ENCODE data around the gene FGFR2.

The FGFR2 gene

DNA sequence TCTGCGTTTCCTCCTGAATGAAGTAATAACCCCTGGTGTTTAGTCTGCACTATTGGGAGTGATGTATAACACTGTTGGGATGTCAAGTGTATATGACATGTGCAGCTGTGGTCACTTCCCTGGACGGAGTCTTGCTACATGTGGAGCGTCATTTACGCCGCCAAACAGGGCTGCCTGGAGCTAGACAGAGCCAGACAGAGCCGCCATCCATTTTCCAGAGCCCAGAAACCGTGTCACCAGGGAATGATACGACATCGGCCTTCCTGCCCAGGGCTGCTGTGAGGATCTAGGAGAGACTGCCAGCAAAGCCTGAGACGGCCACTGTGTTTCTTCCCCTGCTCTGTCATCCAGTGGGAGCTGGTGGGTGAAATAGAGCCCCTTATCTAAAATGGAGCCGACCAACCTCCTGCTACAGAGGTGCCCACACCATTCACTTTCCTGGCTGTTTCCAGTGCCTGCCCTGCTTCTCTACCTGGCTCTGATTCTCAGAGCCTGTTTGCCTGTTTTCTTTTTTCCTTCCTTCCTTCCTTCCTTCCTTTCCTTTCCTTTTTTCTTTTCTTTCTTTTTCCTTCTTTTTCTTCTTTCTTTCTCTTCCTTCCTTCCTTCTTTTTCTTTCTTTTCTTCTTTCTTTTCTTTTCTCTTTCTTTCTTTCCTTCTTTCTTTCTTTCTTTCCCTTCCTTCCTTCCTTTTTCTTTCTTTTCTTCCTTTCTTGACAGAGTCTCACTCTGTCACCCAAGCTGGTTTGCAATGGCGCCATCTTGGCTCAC is 13.3 kb upstream of the FGFR2 start:
- H3K4me3 ChIP-seq (ENCODE audit: low read depth, low read length) = no peak overlapping the region
- TF ChIP-seq, protein P1, sequence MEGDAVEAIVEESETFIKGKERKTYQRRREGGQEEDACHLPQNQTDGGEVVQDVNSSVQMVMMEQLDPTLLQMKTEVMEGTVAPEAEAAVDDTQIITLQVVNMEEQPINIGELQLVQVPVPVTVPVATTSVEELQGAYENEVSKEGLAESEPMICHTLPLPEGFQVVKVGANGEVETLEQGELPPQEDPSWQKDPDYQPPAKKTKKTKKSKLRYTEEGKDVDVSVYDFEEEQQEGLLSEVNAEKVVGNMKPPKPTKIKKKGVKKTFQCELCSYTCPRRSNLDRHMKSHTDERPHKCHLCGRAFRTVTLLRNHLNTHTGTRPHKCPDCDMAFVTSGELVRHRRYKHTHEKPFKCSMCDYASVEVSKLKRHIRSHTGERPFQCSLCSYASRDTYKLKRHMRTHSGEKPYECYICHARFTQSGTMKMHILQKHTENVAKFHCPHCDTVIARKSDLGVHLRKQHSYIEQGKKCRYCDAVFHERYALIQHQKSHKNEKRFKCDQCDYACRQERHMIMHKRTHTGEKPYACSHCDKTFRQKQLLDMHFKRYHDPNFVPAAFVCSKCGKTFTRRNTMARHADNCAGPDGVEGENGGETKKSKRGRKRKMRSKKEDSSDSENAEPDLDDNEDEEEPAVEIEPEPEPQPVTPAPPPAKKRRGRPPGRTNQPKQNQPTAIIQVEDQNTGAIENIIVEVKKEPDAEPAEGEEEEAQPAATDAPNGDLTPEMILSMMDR (IDR thresholded peaks at IDR 0.05; ENCODE audit: low read depth, low read length, missing control alignments) = no peak
- no peak for DNase-seq (ENCODE audit: low read depth)

DNA sequence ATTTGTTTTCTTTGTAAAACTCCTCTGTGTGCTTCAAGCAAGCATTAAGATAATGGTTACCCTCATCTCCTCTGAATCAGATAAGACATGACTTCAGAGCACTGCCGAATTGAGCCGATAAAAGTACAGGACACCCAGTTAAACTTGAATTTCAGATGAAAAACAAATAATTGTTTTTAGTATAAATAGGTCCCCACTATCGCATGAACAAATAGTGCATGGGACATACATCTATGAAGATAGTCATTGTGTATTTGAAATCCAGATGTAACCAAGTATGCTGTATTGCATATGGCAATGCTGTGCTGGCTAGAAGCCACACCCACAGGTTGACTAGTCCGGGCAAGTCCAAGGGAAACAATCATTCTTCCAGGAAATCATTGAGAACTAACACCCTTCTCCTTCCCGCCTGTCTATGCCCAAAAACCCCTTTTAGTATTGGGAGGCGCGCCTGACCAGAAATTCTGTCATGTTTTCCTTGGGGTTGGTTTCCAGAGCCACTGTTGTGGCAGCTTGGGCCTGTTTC is 12.6 kb upstream of the FGFR2 start:
- TF ChIP-seq, protein P1 (IDR thresholded peaks at IDR 0.05; ENCODE audit: low read depth, low read length, missing control alignments) = no peak
- H3K4me3 ChIP-seq (ENCODE audit: low read depth, low read length) = no peak overlapping the region
- DNase-seq (ENCODE audit: low read depth) = no peak

DNA sequence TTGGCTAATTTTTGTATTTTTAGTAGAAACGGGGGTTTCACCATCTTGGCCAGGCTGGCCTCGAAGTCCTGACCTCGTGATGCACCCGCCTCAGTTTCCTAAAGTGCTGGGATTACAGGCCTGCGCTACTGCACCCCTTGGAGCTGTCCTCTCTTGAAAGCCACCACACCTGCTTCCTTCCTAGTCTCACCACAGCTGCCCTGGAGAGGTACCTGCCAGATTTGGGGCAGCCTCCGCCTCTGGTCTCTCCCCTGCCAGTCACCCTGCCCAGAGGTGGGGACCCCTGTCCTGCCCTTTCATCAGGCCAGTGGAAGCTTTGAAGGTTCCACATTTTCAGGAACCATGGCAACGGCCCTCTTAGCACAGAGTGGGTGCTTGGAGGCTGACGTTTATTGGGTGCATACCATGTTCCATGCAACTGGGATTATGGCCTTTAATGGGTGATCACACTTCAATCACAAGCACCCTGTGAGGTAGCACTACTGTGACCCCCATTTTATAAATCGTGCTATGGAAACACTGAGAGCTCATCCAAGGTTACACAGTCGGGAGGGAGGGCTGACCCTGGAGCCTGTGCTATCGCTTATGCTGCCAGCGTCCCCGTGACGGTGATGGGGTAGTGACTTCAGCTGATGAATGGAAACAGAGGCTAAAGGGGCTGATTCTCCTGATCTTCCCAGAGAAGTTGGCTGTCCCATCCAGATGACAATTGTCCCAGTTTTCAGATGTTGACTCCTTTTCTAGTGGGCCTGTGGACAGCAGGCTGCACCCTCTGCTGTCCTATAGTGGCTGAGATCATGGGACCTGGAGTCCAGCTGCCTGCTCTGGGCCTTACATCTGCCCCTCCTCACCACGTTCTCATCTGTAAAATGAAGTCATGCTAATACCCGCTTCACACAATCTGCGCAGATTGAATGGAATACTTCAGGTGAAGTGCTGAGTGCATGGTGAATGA is 11.5 kb upstream of the FGFR2 start:
- TF ChIP-seq, protein P1 (IDR thresholded peaks at IDR 0.05; ENCODE audit: low read depth, low read length, missing control alignments) = no peak
- H3K4me3 ChIP-seq (ENCODE audit: low read depth, low read length) = no peak overlapping the region
- no peak for DNase-seq (ENCODE audit: low read depth)

DNA sequence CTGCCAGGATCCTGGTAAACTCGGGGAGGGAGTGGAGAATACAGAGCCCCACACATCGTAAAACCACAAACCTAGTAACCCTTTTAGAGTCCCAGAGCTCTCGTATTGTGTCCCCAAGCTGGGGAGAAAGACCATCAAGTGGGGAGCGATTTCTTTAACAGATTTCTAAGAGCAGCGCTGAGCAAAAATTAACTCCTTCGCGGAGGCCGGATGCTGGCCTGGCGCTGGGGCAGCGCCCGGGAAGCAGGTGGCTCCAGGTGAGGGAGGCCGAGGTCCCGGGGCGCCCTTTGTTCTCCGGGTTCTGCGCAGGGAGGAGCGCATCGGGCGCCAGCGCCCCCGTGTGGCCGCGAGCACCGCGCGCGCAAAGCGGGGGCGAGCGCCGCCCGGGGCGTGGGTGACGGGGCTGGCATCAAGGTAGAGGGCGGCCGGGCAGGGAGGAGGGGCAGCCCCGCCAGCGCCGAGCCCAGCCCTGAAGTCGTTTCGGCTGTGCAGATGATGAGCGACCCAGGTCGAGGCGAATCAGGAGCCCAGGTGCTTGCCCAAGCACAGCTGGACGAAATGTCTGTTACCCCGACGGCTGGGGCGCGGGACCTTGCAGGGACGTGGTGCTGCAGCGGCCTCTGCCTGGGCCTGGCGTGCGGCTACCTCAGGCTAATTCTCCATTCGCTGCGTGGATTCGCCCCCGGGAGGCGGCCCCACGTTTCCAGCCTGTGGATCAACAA is 10.4 kb upstream of the FGFR2 start:
- H3K4me3 ChIP-seq (ENCODE audit: low read depth, low read length) = no peak overlapping the region
- DNase-seq (ENCODE audit: low read depth) = no peak
- TF ChIP-seq, protein P1 (IDR thresholded peaks at IDR 0.05; ENCODE audit: low read depth, low read length, missing control alignments) = peak; percentile 70

DNA sequence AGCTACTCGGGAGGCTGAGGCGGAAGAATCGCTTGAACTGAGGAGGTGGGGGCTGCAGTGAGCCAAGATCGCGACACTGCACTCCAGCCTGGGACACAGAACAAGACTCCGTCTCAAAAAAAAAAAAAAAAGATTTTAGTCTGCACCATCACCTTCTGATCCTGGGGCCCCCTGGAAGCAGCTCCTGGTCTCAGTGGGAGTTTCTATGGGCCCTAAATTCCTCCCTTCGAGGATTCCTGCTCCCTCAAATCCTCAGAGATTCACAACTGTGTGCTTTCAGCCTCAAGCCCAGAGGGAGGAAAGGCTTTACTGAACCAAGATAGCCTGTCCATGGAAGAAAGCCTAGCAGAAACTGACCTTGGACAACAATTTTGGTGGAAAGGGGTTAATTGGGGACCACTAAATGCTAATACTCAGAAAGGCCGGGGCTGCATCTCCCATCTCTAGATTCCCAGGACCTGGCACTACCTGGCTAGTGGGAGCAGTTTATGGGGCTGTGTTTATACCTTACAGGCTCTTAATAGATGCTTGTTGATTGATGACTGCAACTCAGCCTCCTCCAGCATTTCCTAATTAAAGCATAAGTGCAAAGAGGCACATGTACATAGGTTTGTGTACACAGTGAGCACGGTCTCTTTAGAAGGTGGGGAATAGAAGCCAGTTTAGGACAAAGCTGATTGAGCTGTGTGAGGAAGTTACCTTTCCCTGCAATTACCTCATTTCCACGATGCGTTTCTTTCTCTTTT is 9.2 kb upstream of the FGFR2 start:
- DNase-seq (ENCODE audit: low read depth) = no peak
- no peak overlapping the region for H3K4me3 ChIP-seq (ENCODE audit: low read depth, low read length)
- TF ChIP-seq, protein P1 (IDR thresholded peaks at IDR 0.05; ENCODE audit: low read depth, low read length, missing control alignments) = no peak

DNA sequence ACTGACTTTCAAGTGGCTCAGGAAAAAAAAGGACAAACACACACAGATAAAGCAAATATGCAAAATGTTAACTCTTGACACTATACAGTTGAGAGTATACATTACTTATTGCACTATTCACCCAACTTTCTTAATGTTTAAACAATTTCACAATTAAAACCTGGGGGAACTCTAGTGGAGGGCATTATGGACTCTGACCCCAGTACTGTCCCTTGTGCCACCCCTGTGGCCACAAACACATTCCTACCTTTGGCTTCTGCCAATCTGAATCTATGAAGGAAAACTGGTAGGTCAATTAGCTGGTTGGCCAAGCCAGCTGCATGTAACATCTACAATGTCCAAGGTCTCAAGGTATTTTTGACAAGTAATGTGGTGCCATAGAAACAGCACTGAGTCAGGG is 7.5 kb upstream of the FGFR2 start:
- H3K4me3 ChIP-seq (ENCODE audit: low read depth, low read length) = no peak overlapping the region
- no peak for DNase-seq (ENCODE audit: low read depth)
- TF ChIP-seq, protein P1 (IDR thresholded peaks at IDR 0.05; ENCODE audit: low read depth, low read length, missing control alignments) = no peak

Measured in GM12864 (cell line).